ENCODE data around the gene NEGR1. TPM values are rescaled to one million over a fixed set of nuclear protein-coding genes. Genes with fewer than 3 reads are reported as not detected.

NEGR1 gene
- total RNA-seq, 4 donors from 2014 or later, result 1.6 to 4.7 (median 2.3) TPM

- no peaks in the 10 kb centered on the region for H3K27me3 ChIP-seq
- no peak for TF ChIP-seq POLR2A (IDR thresholded peaks at IDR 0.05)
- no peak for TF ChIP-seq CTCF (IDR thresholded peaks at IDR 0.05)
- H3K9me3 ChIP-seq, result no peaks in the 10 kb centered on the region
- no peak for DNase-seq
- H3K36me3 ChIP-seq, result no peaks in the 10 kb centered on the region
- H3K27ac ChIP-seq, result no peak overlapping the region
- no peak overlapping the region for H3K4me3 ChIP-seq
- H3K4me1 ChIP-seq, result no peaks in the 10 kb centered on the region
Measured at GRCh38 chr1:71362691-71363090, 919.6 kb downstream of the NEGR1 start.

GRCh38 chr1:71362076-71362475 is 920.3 kb downstream of the NEGR1 start:
- TF ChIP-seq CTCF (IDR thresholded peaks at IDR 0.05) (no peak), POLR2A (IDR thresholded peaks at IDR 0.05) (no peak)
- no peak for DNase-seq
- H3K4me3 ChIP-seq, result no peak overlapping the region
- H3K4me1 ChIP-seq, result no peaks in the 10 kb centered on the region
- no peak overlapping the region for H3K27ac ChIP-seq
- H3K36me3 ChIP-seq, result no peaks in the 10 kb centered on the region
- H3K9me3 ChIP-seq, result no peaks in the 10 kb centered on the region
- no peaks in the 10 kb centered on the region for H3K27me3 ChIP-seq

- no peak for DNase-seq
- Histone ChIP-seq H3K36me3 (no peaks in the 10 kb centered on the region), H3K9me3 (no peaks in the 10 kb centered on the region), H3K27ac (no peak overlapping the region), H3K4me3 (no peak overlapping the region), H3K27me3 (no peaks in the 10 kb centered on the region), H3K4me1 (no peaks in the 10 kb centered on the region)
- TF ChIP-seq CTCF (IDR thresholded peaks at IDR 0.05) (no peak), POLR2A (IDR thresholded peaks at IDR 0.05) (no peak)
Measured at GRCh38 chr1:71357708-71358107, 924.6 kb downstream of the NEGR1 start.

GRCh38 chr1:71351438-71351837 is 930.9 kb downstream of the NEGR1 start:
- no peaks in the 10 kb centered on the region for H3K27me3 ChIP-seq
- no peaks in the 10 kb centered on the region for H3K9me3 ChIP-seq
- DNase-seq, result no peak
- no peak overlapping the region for H3K27ac ChIP-seq
- H3K4me3 ChIP-seq, result no peak overlapping the region
- TF ChIP-seq POLR2A (IDR thresholded peaks at IDR 0.05) (no peak), CTCF (IDR thresholded peaks at IDR 0.05) (no peak)
- H3K36me3 ChIP-seq, result no peaks in the 10 kb centered on the region
- H3K4me1 ChIP-seq, result no peaks in the 10 kb centered on the region

GRCh38 chr1:71350805-71351204 is 931.5 kb downstream of the NEGR1 start:
- H3K27me3 ChIP-seq, result no peaks in the 10 kb centered on the region
- no peak overlapping the region for H3K27ac ChIP-seq
- no peaks in the 10 kb centered on the region for H3K4me1 ChIP-seq
- no peaks in the 10 kb centered on the region for H3K36me3 ChIP-seq
- no peak overlapping the region for H3K4me3 ChIP-seq
- TF ChIP-seq CTCF (IDR thresholded peaks at IDR 0.05), result no peak
- no peak for TF ChIP-seq POLR2A (IDR thresholded peaks at IDR 0.05)
- DNase-seq, result no peak
- H3K9me3 ChIP-seq, result no peaks in the 10 kb centered on the region

GRCh38 chr1:71350330-71350729 is 932.0 kb downstream of the NEGR1 start:
- Histone ChIP-seq H3K9me3 (no peaks in the 10 kb centered on the region), H3K27ac (no peak overlapping the region), H3K4me3 (no peak overlapping the region), H3K27me3 (no peaks in the 10 kb centered on the region), H3K36me3 (no peaks in the 10 kb centered on the region), H3K4me1 (no peaks in the 10 kb centered on the region)
- no peak for TF ChIP-seq POLR2A (IDR thresholded peaks at IDR 0.05)
- TF ChIP-seq CTCF (IDR thresholded peaks at IDR 0.05), result no peak
- DNase-seq, result no peak

Measured in Peyer's patch (tissue), 4 donors.